ENCODE results near the gene TNPO3. TPM values are rescaled to one million over a fixed set of nuclear protein-coding genes. Genes with fewer than 3 reads are reported as not detected.

The TNPO3 gene
- polyA plus RNA-seq, 3 donors, result 44.7 to 49.3 (median 46.7) TPM

DNA sequence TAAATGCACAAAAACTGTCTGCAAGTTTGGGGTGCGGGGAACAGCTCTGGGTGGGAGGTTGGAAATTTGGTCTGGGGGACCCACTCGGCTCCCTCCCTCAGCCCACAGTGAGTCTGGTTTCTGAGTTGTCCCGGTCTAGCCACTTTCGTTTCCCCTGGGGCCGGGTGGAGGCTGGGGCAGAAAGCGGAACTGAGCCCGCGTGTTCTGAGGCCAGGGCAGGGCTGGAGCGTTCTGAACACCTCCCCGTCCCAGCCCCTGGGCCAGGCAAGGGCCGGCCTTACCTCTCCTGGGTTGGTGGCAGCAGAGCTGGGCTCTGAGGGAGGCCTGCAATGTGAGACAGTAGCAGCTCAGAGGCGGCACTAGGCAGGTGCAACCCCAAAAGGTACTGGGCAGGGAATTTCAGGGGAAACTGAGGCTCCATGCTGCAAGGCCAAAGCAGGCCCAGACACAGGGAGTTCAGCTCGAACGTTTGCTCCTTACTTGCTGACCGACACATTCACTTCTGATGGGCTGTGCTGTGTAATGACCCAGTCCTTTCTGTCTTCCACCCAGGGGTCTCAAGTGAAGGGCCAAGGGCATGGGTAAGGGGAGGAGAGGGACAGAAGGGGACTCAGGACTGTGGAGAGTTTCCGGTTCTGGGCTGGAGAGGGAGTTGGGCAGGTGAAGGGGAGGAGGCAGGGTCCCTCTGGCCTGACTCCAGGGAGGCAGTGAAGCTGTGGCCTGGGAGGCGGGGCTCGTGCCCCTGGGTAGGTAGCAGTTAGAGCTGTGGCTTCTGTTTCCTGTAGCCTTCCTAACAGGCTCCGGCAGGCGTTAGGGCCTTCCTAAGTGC, 114.2 kb downstream of the TNPO3 start:
- no peak for DNase-seq

DNA sequence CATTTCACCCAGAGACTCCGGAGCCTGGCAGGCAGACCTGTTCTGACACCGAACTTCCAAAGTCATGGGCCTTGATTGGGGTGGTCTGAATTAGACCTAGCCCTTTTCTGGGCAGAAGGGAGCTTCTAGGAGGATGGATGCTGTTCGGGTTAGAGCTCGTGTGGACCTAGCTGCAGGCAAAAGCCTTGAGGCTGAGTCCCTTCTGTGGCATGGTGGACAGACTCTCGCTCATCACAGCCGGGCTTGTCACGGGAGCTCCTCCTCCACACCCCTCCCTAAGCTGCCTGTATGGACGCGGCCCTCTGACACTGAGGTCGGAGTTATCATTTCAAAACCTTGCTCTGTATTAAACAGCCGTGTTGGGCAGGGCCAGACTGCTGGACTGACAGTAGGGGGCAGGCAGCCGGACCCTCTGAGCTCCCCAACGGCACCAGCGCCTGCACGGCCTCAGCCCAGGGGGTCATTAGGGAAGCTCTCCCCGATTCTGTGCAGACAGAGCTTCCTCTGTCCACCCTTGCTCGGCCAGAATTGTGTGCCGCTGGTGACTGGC, 115.0 kb downstream of the TNPO3 start:
- no peak for DNase-seq

DNA sequence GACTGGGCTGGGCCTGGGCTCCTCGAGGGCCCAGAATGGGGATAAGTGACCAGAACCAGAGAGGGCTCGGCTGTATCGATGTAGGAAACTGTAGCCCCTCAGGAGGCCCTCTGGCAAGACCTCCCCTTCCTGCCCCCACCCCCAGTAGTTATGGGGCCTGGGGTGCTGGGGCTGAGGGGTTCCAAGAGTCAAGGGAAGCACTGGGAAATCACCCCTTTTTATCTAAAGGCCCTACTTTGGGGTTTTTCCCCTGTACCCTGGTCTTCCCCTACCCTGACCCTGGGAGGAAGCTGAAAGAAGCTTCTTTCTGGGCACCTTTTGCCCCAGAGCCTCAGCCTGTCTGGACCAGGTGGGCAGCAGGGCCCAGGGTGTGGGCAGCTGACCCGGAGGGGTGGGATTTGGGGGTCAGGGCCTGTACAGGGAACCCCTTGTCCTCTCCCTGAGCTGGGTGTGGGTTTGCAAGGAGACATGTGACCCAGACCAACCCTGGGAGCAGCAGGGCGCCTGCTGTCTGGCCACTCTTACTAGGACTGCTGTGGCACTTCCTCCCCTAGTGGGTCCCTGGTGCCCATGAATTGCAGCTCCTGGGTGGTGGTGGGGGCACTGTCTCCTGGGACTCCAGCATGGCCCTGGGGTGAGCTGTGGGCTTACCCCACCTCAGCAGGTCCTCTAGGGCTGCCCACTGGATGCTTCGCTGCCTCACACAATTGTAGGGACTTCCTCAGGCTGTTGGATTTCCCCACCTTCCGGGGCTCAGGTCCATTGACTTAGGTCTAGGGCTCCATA, 115.6 kb downstream of the TNPO3 start:
- no peak for DNase-seq

DNA sequence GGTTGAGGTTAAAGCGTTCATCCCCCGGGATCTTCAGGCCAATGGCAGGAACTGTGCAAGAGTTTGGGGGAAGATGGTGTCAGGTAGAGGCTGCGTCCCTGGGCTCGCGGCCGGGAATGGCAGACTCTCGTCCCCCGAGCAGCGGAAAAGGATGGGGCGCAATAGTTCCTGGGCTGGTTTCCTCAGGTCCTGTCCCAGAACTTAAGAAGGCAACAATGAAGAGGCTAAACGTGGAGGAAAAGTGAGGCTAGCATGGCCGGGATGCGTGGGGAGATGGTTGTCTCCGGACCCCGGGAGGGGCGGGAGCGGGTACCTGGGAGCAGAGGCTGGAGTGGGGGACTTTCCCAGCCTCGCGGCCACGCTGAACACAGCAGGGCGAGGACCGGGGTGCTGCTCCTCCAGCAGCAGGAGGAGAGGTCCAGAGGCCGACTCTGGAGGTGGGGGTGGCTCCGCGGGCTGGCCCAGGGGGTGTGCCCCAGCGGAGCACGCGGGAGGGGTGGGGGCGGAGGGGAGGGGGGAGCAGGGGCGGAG, 116.3 kb downstream of the TNPO3 start:
- no peak for DNase-seq

DNA sequence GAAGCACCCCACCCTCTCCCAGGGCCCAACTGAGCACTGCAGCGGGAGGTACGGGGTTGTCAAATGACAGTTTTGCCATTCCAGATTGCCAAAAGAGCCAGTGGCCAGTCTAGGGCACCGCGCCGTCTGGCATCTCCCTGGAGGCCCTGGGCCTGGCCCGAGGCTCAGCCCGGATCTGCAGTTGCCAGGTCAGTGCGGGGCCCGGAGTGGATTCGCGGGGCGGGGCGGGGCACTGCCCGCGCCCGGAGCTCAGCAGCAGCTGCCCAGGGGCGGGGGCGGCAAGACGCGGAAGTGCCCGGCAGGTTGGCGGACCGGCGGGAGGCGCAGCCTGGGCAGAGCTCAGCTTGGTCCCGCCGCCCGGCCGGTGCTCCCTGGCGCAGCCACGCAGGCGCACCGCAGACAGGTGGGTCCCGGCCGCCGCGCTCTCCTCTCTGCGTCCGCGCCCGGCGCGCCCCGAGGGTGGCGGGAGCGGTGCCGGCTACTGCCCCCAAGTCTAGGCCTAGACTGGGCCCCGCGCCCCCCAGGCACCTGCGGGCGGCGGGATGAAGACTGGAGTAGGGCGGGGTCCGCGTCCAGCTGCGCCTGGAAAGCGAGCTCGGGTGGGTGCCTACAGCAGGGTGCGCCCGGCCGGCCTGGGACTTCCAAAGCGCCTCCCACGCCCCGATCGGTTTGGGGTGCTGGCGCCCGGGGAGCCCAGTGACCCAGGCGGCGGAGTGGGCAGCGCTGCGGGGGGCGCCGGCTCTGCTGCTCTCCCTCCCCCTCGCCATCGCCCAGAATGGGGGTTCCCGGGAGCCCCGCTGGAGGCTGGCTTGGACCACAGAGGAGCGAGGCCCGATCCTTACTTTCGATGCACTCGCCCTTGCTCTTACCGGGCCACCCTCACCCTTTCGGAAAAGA, 117.0 kb downstream of the TNPO3 start, which contains the start of gene IRF5:
IRF5 (plus strand) TSS at position 281 of the 897 bp plus-strand sequence. CDS start 4,155 bp downstream, outside the sequence.
- no peak for DNase-seq

DNA sequence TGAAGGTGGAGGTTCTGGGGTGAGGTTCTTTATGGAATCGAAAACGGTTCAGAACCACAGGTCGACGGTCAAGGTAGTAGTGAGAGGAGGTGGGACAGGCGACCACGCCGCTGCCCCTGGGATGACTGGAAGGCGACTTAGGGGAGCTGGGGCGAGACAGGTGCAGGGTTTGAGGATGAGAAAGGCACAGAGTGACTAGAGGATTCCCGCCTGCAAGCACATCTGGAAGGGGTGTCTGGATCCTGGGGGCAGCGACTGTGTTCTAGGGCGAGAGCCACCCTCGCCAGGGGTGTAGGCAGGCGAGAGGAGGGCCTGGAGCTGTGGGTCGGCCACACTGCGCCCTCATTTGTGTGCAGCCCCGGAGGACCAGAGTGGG, 117.7 kb downstream of the TNPO3 start:
- no peak for DNase-seq

DNA sequence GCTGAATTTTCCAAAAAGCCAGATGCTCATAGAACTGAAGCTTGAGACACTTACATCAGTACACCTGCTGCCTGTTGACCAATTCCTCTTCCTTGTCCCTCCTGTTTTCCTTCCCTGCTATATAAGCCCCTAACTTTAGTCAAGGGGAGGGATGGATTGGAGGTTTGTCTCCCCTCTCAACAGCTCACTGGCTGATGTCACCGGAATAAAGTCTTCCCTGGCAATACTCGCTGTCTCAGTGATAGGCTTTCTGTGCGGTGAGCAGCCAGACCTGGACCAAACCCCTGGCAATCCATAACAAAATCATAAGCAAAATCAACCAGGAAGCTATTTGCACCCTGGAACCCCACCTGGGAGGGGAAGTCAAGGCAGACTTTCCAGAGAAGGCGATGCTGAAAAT, 118.1 kb downstream of the TNPO3 start:
- DNase-seq, result no peak

DNA sequence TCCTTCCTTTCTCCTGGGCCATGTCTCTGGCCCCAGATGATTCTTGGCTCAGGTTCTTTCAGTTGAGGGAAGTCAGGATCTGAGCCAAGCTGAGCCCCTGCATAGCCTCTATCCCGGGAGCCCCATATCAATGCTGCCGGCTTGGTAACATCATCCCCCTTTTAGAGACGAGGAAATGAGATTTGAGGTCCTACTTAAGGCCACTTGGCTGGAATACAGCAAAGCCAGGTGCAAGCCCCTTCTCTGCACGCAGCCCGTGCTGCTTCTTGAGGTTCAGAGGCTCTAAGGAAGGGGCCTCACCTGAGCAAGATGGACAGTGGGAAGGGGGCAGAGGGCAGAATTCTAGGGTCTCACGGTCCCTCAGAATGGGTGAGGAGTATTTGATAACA, 119.6 kb downstream of the TNPO3 start:
- DNase-seq, result no peak

DNA sequence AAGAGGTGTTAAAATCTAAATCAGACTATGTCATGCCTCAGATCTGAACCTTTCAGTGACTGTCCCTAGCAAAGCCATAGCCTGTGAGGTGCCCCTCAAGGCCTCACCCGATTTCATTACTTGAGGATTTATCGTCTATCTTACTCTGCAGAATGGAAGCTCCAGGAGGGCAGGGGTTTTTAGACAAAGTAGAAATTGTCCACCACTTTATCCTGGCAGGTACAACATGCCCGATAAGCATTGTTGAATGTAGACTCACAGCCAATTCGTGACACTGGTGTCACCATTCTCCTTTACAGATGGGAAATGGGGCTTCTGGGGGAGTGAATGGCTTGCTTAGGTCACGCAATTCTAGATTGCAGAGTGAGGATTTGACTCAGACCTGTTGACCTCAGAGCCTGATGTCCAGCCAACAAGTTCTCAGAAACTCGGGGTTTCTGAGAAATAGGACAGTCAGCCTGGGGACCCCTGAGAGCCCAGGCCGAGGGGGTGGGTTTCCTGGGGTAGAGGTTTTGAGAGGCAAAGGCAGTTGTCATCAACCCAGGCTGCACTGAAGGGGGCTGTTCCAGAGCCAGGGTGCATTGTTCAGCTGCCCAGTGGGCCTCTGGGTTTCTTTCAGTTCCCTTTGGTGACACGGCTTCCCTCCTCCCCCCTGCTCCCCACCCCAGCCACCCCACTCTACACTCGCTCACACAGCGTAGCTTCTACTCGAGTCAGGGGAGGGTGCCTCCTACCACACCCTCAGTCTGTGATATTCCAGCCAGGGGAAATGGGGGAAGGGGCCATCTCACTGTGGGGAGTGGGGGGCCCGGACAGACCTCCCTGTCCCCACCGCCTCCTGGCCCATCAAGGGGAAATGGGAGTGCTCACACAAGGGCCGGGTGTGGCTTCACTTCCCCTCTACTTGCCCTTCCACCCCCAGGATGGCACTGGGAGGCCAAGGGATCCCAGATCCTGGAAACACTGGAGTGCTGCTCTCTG, 120.3 kb downstream of the TNPO3 start:
- no peak for DNase-seq

DNA sequence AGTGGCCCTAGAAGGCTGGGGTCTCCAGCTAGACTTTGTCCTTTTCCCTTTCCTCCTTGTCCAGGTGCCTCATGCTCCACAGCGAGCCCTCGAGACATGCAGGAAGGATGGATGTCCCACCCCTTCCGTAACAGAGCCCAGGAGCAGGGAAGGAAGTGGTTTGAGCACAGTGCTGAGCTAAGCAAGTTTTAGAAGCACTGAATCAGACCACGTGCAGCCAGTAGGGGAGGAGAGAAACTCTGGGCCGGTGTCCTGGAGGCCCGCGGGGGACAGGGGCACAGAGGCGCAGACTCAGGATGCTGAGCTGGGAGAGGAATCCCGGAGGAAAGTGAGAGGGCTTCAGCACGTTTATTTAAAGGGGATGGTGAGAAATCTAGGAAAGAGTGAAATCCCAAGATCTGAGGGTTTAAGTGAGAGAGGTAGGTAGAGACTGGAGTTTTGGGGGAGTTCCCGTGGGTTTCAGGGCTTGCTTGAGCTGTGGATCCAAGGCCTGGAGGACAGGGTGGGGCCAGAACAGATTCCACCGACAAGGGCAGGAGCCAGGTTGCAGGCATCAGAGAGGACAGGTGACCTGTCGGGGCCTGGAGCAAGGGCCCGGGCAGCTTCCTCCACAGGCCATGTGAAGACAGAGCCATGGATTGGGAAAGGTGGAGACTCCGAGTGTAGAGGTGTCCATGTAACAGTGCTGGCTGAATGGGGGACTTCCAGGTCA, 121.6 kb downstream of the TNPO3 start:
- DNase-seq, result no peak

DNA sequence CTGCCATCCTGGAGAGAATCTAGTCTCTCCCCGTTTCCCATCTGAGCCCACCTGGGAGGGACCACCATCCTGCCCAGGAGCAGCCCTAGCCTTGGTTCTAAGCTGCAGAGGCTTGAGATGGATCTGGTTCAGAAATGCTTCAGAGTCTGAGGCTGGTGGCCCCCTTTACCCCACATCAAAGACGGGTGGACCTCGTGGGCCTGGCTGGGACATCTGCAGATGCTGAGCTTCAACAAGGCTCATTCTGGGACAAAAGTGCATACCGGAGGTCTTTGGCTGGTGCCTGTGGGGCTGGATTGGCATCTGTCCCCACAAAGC, 122.1 kb downstream of the TNPO3 start:
- DNase-seq, result no peak

DNA sequence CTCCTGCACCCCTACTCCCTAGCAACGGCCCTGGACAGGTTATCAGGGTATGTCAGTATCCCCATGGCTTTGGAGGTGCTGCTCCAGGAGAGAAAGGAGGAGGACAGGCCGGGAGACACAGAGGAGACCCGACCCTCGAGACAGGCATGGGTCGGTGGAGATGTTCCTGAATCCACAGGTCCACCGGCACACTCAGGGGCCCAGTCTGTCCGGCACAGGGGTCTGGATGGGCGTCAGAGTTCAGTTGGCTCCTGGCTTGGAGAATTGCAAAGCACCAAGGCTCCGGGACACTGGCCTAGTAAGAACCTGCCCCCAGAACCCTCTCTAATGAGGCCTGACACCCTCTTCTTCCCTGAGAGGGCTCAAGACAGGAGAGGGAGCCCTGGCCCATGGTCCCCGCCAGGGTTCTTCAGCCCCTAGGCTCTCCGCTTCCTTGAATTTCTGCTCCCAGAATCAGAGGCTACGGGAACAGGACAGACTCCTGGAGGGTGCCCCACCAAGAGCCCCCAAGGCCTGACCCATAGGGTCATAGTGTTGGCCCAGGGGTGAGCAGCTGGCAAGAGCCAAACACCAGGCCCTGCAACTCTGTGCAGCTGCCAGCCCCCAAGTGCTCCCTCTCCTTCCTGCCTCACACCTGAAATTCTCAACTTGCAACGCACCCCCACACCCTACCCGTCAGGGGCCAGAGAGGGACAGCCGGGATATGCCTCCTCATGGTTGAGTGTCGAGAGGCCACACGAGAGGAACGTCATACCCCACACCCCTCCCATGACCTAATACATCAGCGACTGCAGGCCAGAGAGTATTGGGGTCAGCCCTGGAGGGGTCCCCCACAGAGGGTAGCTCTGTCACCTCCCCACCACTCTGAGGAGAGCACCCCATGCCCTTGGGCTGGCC, 122.7 kb downstream of the TNPO3 start:
- no peak for DNase-seq

DNA sequence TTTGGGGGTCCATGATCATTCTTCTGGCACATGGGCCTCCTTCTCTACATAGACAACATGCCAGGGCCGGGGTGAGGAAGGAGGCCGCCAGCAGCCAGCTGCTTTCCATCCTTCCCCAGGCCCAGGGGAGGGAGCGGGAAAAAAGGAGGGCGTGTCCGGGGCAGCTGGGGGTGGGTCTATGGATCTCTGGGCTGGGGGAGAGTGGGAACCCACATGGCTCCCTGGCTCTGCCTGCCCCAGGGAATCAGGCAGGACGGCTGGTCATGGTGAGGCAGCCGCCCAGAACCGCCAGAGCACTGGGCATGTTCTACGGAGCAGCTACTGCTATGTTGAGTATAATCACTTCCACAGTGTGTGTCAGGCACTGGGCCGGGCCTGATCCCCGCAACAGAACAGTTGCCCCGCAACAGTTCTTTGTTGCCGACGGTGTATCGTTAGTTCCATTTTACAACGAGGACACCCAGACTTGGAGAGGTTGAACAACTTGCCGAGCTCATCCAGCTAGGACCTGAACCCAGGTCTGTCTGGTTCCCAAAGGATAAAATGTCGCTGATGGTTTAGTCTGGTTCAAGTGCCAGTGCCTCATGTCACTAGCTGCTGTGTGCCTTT, 123.6 kb downstream of the TNPO3 start:
- no peak for DNase-seq

DNA sequence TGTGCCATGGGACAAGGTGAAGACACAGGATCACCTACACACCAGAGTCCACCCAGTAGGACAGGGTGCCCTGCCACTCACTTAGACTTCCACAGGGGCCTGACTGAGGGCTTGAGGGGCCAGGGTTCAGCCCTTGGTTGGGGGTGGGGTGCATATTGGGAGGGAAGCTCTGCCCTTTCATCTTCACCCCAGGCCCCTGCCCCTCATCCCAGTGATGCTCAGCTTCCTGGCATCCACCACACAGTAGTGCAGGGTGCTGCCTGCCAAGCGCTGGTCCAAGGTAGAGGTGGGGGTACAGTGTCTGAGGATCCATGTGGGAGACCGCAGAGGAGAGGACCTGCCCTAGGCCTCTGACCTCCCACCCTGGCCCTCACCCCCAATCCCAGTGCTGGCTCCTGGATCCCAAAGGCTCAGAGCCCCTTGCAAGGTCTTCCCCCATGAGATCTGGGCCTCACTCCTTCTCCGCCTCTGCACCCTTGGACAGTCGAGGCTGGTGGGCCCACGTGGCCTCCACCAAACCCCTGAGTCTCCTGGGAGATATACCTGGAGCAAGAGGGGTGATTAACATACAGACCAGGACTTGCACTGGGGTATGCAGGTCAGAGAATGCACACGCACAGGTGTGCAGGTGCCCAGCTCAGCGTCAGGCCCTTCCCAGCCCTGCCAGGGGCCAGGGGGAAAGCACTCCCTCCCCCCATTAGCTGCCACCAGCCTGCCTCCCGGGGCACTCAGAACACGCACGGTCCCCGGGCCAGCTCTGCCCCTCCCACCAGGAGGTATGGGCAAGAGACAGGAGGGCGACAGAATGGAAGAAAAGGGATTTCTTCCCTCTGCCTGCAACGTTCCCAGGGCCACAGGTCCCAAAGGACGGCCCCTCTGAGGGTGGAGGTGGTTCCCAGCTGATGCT, 125.8 kb downstream of the TNPO3 start:
- no peak for DNase-seq

DNA sequence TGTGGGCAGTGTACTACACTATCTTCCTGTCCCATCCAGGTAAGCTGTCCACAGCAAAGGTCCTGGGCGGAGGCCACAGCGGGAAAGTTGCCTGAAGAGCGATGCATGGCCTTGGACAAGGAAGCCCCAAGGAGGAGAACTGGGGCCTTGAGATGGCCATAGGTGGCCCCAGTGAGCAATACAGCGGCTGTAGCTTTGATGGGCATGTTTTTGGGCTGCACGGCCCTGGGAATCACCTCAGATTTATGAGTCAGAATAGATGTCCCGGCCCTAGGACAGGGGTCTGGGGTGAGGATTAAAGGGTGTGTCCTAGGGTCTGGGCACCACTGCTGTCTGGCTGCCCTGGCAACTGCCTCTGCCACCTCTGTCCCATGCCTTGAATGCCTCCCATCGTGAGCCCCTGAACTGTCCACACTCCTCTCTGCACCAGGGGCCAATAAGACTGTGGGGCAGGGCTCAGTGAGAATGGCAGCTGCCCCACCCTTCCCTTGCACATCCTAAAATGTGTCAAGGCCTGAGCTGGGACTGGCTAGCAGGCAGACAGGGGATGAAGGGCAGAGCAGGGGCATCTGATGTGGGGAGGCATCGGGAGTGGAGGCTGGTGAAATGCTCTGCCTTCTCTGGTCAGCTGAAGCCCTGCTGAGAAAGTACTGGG, 126.6 kb downstream of the TNPO3 start:
- no peak for DNase-seq
